ENCODE data around the gene DNAJC11.
"Not testable (repeated sequence)": the region's sequence is repeated elsewhere in the genome, so short reads cannot be mapped to it uniquely, and the experiment has no call there.

Gene DNAJC11

GRCh38 chr1:6695868-6696267, 5.7 kb downstream of the DNAJC11 start:
- no peak for DNase-seq

- no peak for DNase-seq
These were observed 7.4 kb downstream of the DNAJC11 start for GRCh38 chr1:6694121-6694713.

- no peak for DNase-seq
These were observed 8.7 kb downstream of the DNAJC11 start for GRCh38 chr1:6692956-6693355.

DNA sequence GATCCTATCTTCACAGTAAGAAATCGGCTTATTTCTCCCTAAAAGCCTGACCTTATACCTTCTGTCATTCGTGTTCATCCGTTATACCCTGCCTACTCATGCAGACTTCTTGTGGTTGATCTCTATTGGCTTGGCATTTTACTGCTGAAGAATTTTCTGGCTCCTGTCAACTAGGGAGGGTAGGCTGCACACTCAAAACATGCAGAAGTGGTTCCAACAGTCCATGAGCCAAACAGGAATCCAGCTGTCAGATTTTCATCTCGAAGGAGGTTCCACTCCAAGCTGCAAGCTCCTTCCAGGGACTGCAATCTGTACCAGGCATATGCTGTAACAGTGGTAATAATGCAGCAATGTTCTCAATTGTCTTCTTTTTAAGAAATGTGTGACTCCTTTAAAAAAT, 10.1 kb downstream of the DNAJC11 start:
- no peak for DNase-seq

GRCh38 chr1:6690186-6690585, 11.4 kb downstream of the DNAJC11 start:
- no peak for DNase-seq

DNA sequence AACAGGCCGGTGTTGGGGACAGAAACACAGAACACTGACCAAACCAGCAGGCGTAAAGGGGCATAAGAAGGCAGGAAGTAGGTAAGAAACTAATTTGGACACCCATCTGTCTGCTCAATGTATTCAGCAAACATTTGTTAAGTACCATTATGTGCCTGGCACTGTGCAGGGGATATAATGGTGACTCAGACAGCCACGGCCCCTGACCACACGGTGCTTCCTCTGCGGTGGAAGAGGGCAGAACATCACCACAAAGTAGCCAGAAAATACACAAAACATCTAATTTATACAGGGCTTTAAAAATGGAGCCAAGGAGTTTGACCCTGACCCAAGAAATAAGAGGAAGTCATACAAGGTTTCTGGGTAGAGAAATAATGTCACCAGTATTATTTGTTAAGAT, 12.9 kb downstream of the DNAJC11 start:
- DNase-seq: no peak

DNA sequence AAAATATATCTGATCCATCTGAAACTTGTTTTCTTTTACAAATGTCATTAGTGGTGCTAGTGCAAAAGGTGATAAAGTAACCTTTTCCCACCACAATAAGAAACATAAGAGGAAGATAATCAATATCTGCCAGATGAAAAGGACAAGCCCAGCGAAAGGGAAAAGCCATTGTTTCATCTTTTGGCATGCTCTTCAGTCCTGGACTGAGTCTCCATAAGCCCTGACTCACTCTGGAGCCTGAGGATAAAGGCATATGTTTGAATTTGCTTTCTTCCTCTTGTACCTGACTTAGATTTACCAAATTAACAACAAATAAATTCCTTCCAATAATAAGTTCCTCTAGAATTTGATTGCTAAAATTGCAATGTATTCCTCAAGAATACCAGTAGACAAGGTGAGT, 13.6 kb downstream of the DNAJC11 start:
- no peak for DNase-seq

DNA sequence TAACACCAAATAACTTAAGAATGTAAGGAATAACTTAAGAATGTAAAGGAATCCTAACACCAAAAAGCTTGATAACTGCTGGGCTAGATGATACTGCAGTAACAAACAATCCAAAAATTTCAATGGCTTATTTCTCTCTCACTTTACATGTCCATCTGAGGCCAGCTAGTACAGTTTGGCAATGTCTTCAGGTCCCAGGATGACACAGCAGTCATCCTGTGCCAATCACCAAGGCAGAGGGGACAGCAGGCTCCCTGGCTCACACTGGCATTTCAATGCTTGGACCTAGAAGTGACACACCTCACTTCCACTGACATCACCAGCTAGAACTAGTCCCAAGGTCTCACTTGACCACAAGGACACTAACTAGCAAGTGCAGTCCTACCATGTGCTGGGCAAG, 15.3 kb downstream of the DNAJC11 start:
- DNase-seq: no peak

- DNase-seq: no peak
These were observed 16.2 kb downstream of the DNAJC11 start for GRCh38 chr1:6685381-6685780.

GRCh38 chr1:6683434-6683833, 18.2 kb downstream of the DNAJC11 start:
- no peak for DNase-seq

DNA sequence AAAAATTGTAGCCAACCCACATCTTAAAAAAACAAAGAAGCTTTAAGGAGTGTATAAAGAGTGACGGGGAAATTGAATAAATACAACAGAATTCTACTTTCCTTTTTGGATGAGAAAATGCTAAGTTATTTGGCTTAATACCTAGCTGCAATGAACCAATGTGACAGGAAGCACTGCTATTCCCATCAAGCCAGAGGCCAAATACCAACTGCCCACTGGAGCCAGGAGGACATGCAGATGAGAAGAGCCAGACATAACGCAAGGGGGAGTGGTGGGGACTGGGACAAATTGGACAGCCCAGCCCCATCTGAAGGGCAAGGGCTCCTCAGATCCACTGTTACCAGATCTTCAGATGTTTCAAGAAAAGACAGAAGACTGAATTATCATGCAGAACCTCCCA, 25.7 kb downstream of the DNAJC11 start:
- DNase-seq: no peak

GRCh38 chr1:6674771-6675170, 26.8 kb downstream of the DNAJC11 start:
- DNase-seq: no peak

DNA sequence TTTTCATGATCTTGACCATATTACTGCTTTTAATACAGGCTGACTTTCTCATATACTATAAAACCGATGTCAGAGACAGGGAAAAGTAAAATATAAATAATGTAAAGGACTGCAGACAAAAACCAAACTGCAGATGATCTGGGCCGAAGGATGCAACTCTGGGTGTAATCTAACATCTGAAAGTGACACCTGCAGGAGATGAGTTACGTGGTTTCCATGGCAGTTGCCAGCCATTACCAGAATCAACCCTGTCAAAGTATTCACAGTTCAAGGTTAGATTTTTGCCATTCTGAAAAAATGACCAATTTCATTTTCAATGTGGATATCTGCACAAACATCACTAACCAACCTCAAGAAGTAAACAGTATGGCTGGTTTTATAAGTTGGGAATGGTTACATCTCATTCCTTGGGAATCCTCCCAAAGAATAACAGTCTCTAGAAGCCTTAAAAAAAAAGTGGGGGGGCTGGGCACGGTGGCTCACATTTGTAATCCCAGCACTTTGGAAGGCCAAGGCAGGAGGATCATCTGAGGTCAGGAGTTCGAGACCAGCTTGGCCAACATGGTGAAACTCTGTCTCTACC, 27.7 kb downstream of the DNAJC11 start:
- DNase-seq: no peak

GRCh38 chr1:6672558-6672957, 29.1 kb downstream of the DNAJC11 start:
- DNase-seq: no peak

- DNase-seq: no peak
These were observed 33.1 kb downstream of the DNAJC11 start for GRCh38 chr1:6668503-6668902.

DNA sequence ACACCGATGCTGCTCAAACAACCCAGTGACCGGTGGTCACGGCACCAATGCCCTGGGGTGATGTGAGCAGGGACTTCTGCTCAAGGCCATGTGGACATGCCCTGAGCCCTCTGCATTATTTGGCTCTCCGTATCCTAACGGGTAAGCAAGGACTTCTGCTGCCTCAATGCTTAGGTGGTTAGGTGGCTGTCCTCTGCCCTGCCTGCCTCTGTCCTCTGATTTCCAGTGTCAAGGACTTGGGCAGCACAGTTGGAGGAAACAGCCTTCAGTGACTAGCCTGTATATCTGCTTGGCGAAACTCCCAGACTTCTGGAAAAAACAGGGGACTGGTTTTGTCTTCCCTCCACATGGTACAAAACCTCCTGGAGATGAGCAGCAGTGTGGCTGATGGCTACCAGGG, 34.5 kb downstream of the DNAJC11 start:
- DNase-seq: no peak

DNA sequence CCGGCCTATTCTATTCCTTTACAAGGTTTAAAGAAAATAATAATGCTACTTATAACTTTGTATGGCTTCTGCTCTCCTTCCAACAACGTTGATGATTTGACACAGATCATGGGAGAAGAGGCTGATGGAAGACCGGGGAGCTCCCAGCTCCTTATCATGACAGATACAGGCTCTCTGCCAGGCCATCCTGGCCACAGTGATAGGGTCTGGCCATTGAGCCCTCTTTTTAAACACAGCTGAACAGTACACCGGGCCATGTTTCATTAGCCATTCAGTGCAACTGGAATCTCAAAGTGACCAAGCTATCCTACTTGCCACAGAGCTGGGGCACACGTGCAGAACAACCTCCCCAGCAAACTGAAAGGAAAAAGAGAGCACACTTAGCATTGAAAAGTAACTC, 34.9 kb downstream of the DNAJC11 start:
- DNase-seq: no peak

DNA sequence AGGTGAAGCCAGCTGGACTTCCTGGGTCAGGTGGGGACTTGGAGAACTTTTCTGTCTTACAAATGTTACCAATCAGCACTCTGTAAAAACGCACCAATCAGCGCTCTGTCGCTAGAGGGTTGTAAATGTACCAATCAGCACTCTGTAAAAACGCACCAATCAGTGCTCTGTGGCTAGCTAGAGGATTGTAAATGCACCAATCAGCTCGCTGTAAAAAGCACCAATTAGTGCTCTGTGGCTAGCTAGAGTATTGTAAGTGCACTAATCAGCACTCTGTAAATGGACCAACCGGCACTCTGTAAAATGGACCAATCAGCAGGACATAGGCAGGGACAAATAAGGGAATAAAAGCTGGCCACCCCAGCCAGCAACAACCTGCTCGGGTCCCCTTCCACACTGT, 39.1 kb downstream of the DNAJC11 start:
- not testable (repeated sequence) for DNase-seq

- DNase-seq: no peak
These were observed 41.1 kb downstream of the DNAJC11 start for GRCh38 chr1:6660415-6661049.

DNA sequence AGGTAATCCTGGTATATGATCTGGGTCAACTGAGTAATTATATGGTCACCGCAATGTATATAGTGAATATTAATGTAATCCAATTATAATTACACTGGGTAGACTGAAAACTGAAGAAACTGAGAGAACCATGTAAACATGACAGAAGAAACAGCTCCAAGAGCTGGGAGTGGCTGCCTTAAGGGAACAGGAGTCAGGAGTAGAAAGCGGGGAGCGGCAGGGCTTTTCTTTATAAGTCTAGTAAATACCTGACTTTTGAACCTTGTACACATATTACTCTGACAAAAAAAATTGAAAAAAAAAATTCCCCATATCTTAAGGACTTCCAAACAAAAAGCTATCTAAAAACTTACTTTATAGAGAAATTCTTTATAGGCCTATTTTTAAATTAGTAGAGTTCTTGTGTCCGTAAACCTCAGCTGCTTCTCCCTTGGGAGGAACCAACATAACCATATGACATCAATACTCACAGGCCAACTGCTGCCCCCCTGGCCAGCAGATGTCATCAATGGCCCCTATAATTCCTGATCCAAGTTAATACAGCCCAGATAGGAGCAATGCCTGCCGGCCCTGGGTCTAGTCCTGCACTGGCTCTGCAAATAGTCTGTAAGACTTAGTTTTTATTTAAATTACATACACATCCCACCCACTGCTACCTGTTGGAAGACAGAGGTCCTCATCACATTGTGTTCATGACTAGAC, 43.1 kb downstream of the DNAJC11 start:
- DNase-seq: no peak

DNA sequence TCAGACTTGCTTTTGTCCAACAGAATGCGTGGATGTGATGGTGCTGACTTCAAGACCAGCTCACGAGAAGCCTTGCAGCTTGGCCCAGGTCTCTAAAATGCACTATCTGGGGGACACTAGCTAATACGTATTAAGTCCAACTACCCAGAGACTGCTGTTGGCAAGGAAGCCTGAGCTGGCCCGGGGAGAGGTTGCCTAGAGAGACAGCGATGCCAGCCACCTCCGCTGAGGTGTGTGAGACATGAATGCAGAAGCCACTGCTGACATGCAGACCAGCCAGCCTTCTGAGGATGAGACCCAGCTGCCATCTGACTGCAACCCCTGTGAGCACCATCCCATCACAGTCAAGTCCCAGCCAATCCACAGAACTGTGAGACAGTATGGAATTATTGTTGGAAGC, 44.5 kb downstream of the DNAJC11 start:
- no peak for DNase-seq

- DNase-seq: no peak
These were observed 48.0 kb downstream of the DNAJC11 start for GRCh38 chr1:6653436-6654290.

- DNase-seq: no peak
These were observed 48.6 kb downstream of the DNAJC11 start for GRCh38 chr1:6652986-6653385.

All from cerebellar nuclear complex (tissue), 1 donor.